ENCODE data around the gene SMAD9. TPM values are rescaled to one million over a fixed set of nuclear protein-coding genes. Genes with fewer than 3 reads are reported as not detected.

SMAD9 gene
- total RNA-seq, 1 donor, result 4.7 TPM

DNA sequence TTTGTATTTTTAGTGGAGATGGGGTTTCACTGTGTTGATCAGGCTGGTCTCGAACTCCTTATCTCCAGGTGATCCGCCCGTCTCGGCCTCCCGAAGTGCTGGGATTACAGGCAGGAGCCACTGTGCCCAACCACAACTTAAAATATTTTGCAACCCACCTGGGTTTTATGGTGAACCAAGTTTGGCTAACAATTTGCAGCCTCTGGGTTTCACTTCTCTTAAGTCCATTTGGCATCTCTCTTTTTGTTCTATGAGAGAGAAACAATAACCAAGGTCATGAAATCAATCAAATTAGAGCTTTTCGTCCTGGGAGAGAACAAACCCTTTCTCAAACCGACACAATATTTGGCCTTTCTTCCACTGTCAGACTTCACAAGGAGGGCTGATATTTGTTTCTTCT is 5.6 kb upstream of the SMAD9 start:
- TF ChIP-seq, protein P1, sequence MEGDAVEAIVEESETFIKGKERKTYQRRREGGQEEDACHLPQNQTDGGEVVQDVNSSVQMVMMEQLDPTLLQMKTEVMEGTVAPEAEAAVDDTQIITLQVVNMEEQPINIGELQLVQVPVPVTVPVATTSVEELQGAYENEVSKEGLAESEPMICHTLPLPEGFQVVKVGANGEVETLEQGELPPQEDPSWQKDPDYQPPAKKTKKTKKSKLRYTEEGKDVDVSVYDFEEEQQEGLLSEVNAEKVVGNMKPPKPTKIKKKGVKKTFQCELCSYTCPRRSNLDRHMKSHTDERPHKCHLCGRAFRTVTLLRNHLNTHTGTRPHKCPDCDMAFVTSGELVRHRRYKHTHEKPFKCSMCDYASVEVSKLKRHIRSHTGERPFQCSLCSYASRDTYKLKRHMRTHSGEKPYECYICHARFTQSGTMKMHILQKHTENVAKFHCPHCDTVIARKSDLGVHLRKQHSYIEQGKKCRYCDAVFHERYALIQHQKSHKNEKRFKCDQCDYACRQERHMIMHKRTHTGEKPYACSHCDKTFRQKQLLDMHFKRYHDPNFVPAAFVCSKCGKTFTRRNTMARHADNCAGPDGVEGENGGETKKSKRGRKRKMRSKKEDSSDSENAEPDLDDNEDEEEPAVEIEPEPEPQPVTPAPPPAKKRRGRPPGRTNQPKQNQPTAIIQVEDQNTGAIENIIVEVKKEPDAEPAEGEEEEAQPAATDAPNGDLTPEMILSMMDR (IDR thresholded peaks at IDR 0.05; ENCODE audit: extremely low read depth, low read depth, low read length), result no peak
- H3K79me2 ChIP-seq (ENCODE audit: insufficient read depth, low read length), result no peaks in the 10 kb centered on the region
- no peak overlapping the region for H2AFZ ChIP-seq (ENCODE audit: low read length)
- H3K4me3 ChIP-seq (ENCODE audit: insufficient read depth, low read length), result no peak overlapping the region
- H4K20me1 ChIP-seq (ENCODE audit: insufficient read depth, low read length), result no peaks in the 10 kb centered on the region
- no peak overlapping the region for H3K27ac ChIP-seq (ENCODE audit: low read depth, low read length)
- H3K4me1 ChIP-seq (ENCODE audit: insufficient read depth, low read length), result no peaks in the 10 kb centered on the region
- DNase-seq (ENCODE audit: insufficient read length, low spot score, missing footprints), result no peak
- H3K36me3 ChIP-seq (ENCODE audit: insufficient read depth, low read length), result no peaks in the 10 kb centered on the region
- no peaks in the 10 kb centered on the region for H3K27me3 ChIP-seq (ENCODE audit: insufficient read depth, low read length)
- no peaks in the 10 kb centered on the region for H3K9me3 ChIP-seq (ENCODE audit: low read depth, low read length)
- no peak overlapping the region for H3K4me2 ChIP-seq (ENCODE audit: insufficient read depth, low read length)

DNA sequence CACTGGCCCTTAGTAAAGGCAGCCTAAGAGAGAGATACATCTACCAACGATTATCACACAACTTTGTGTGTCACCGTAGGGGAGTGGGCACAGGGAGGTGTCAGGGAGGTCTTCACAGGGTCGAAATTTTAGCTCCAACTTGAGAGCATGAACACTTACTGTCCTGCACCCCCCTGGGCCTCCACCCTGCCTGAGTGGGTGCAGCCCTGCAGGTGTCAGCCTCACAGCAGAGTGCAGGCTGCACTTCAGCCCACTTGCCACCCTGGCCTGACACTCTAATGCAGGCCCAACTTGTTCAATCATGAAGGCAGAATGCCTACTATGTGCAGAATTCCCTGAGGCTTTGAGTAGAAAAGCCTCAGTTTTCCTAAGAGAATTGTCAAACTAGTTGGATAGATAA is 4.0 kb upstream of the SMAD9 start:
- no peaks in the 10 kb centered on the region for H4K20me1 ChIP-seq (ENCODE audit: insufficient read depth, low read length)
- H3K9me3 ChIP-seq (ENCODE audit: low read depth, low read length), result no peaks in the 10 kb centered on the region
- no peak overlapping the region for H2AFZ ChIP-seq (ENCODE audit: low read length)
- TF ChIP-seq, protein P1 (IDR thresholded peaks at IDR 0.05; ENCODE audit: extremely low read depth, low read depth, low read length), result no peak
- H3K27ac ChIP-seq (ENCODE audit: low read depth, low read length), result no peak overlapping the region
- no peaks in the 10 kb centered on the region for H3K4me1 ChIP-seq (ENCODE audit: insufficient read depth, low read length)
- no peak overlapping the region for H3K4me3 ChIP-seq (ENCODE audit: insufficient read depth, low read length)
- H3K4me2 ChIP-seq (ENCODE audit: insufficient read depth, low read length), result no peak overlapping the region
- no peaks in the 10 kb centered on the region for H3K79me2 ChIP-seq (ENCODE audit: insufficient read depth, low read length)
- H3K36me3 ChIP-seq (ENCODE audit: insufficient read depth, low read length), result no peaks in the 10 kb centered on the region
- DNase-seq (ENCODE audit: insufficient read length, low spot score, missing footprints), result no peak
- no peaks in the 10 kb centered on the region for H3K27me3 ChIP-seq (ENCODE audit: insufficient read depth, low read length)

DNA sequence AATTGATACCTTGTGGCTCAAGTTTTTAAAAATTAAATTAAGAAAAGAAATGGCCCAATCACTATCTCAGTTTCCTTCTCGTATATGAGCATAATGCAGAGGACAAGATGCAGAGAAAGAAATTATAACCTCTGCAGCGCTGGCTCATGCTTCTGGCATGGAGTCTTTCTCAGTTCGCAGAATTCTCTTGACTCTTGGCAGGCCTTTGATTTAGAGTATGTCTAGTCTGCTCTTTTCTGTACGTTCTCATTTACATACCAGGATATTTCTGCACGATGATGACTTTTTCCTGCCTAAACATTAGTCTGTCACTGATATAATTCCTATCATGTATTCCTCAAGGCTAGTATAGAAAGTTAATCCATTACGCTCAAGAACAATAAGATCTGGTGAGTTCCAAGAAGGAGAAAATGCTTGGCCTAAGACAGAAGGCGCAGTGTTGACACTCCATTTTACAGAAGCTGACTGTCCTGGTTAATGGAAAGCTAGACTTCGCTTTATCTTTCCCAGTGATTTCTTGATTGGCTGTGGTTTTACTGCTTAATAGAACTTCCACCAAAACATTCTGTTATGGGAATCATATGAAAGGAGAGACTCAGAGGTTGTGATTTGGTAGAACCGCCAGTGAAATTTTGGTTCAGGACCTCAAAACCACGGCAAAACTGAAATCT is 1.7 kb upstream of the SMAD9 start:
- Histone ChIP-seq H3K27ac (ENCODE audit: low read depth, low read length) (no peak overlapping the region), H3K9me3 (ENCODE audit: low read depth, low read length) (no peaks in the 10 kb centered on the region), H3K79me2 (ENCODE audit: insufficient read depth, low read length) (peaks cover 13% of the 10 kb centered on the region), H3K36me3 (ENCODE audit: insufficient read depth, low read length) (no peaks in the 10 kb centered on the region), H3K27me3 (ENCODE audit: insufficient read depth, low read length) (no peaks in the 10 kb centered on the region), H4K20me1 (ENCODE audit: insufficient read depth, low read length) (no peaks in the 10 kb centered on the region), H3K4me2 (ENCODE audit: insufficient read depth, low read length) (no peak overlapping the region), H3K4me1 (ENCODE audit: insufficient read depth, low read length) (peaks cover 10% of the 10 kb centered on the region), H3K4me3 (ENCODE audit: insufficient read depth, low read length) (no peak overlapping the region), H2AFZ (ENCODE audit: low read length) (peak overlapping the region; percentile 13)
- TF ChIP-seq, protein P1 (IDR thresholded peaks at IDR 0.05; ENCODE audit: extremely low read depth, low read depth, low read length), result no peak
- DNase-seq (ENCODE audit: insufficient read length, low spot score, missing footprints), result no peak

DNA sequence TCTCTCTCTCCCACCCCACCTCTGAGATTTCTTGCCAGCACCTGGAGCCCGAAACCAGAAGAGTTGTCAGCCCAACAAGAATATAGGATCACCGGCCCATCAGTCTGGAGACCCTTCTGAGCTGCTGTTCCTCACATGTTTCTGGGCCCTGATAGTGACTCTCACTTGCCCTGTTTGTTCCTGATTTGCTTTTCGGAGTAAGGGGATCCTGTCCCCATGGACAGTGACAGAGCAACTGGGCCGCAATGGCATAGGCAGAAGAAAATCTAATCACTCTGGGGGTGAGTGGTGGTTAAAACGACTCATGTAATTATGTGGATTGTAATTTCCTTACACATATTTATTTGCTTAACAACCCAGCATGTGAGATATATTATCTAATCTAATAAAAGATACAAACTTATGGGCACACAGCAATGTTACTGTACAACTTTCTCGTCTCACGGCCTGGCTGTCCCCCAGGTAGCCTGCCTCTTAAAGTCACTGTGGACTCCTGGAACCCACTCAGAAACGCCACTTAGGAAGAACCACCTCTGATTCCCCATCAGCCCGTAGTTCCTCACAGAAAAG is 663 bp upstream of the SMAD9 start:
- Histone ChIP-seq H3K4me2 (ENCODE audit: insufficient read depth, low read length) (peak overlapping the region; percentile 61), H3K9me3 (ENCODE audit: low read depth, low read length) (no peaks in the 10 kb centered on the region), H3K27ac (ENCODE audit: low read depth, low read length) (no peak overlapping the region), H3K4me3 (ENCODE audit: insufficient read depth, low read length) (peak overlapping the region; percentile 86), H2AFZ (ENCODE audit: low read length) (peak overlapping the region; percentile 69), H3K36me3 (ENCODE audit: insufficient read depth, low read length) (no peaks in the 10 kb centered on the region), H3K27me3 (ENCODE audit: insufficient read depth, low read length) (no peaks in the 10 kb centered on the region), H4K20me1 (ENCODE audit: insufficient read depth, low read length) (no peaks in the 10 kb centered on the region), H3K79me2 (ENCODE audit: insufficient read depth, low read length) (peaks cover 22% of the 10 kb centered on the region), H3K4me1 (ENCODE audit: insufficient read depth, low read length) (peaks cover 10% of the 10 kb centered on the region)
- DNase-seq (ENCODE audit: insufficient read length, low spot score, missing footprints), result no peak
- TF ChIP-seq, protein P1 (IDR thresholded peaks at IDR 0.05; ENCODE audit: extremely low read depth, low read depth, low read length), result no peak

Measured in osteoblast (primary cell).